Lower leg skin (tissue), 4 donors: Measurements from ENCODE around the gene CD302. TPM values are rescaled to one million over a fixed set of nuclear protein-coding genes. Genes with fewer than 3 reads are reported as not detected.
A peak's percentile ranks its signal among the peaks of the same experiment; 100 is the strongest.

ENCODE experiments used
- DNase-seq, 2 donors: peaks; one replicate each; pipeline ENCODE4 v3.0.0-alpha.2; 2019; ENCODE audit warnings: low spot score in 2 of 2
- H3K4me3 ChIP-seq: fragments of 200-600 bp; sonication (generic); 2 replicates; pipeline ENCODE4 v1.5.1; 2017; ENCODE audit warnings: mild to moderate bottlenecking, low read depth; ENCODE audit not compliant: poor library complexity, severe bottlenecking
- POLR2A ChIP-seq, 2 donors: fragments of 450-650 bp; IDR thresholded peaks; one replicate each; pipeline ENCODE4 v1.6.1; 2016 to 2017; ENCODE audit warnings: antibody characterized with exemption in 2 of 2, mild to moderate bottlenecking in 1 of 2, moderate library complexity in 1 of 2
- WGBS, 2 donors: methylation state at CpG; one replicate each; pipeline ENCODE4 v1.1.5; 2018; 5-methylcytosine and 5-hydroxymethylcytosine counted together
- intact Hi-C: fragments of 100-400 bp; cut with DNase I; formaldehyde crosslinking; loops from one replicate; pipeline ENCODE4 v1.15.0; 2023; ENCODE audit warnings: low total_unique reads
- total RNA-seq, 4 donors: library from RNA; depleted of rRNA; stranded (reverse); fragments of >200 nt; gene quantifications; one replicate each; pipeline ENCODE4 v1.1.0, GENCODE V29; 2016
- TF ChIP-seq, protein P1 (sequence below), 3 donors: fragments of 450-650 bp; IDR thresholded peaks; one replicate each; pipeline ENCODE4 v1.5.1; 2016; ENCODE audit warnings: antibody characterized with exemption in 3 of 3, mild to moderate bottlenecking in 3 of 3, moderate library complexity in 2 of 3

Gene CD302, protein sequence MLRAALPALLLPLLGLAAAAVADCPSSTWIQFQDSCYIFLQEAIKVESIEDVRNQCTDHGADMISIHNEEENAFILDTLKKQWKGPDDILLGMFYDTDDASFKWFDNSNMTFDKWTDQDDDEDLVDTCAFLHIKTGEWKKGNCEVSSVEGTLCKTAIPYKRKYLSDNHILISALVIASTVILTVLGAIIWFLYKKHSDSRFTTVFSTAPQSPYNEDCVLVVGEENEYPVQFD
- total RNA-seq = 10 to 100 TPM; 10.2 to 24.8 (median 18.8) TPM

DNA sequence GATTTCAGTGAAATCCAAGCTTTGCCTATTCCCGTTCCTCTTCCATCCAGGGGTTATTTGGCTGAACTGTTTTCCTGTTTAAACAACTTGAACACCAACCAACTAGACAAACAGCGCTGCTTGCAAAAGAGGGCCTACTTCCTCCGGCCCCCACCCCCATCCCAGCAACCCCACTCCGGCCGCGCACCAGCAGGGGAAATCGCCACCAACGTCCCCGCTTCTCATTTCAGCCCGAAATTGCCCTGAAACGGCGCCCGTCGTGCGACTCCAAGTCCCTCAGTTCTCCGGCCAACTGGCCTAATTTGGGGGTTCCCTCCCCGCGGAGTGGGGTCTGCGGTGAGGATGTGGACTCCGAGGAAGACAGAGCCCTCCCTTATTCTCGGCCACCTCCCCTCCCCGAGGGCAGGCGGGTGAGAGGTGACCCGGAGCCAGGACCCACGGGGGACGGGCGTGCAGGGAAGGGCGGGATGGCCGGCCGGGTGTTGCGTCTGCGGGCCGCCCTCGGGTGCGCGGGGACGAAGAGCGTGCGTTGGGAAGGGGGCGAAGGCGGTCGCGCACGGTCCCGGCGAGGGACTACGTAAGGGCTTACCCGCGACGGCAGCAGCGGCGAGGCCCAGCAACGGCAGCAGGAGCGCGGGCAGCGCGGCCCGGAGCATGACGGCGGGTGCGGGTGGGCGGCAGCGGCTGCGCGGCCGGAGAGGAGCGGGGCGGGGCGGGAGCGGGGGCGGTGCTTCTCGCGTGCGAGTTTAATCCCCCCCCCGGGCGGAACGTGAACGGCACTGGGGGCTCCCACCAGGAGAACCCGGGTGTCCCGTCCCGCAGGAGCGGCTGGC is at the start of gene CD302:
TSS of gene CD302 (minus strand) at position 666 of the 833 bp plus-strand sequence. CDS start at position 656, 10 bp downstream.
- intact Hi-C loops = no loop called here

DNA sequence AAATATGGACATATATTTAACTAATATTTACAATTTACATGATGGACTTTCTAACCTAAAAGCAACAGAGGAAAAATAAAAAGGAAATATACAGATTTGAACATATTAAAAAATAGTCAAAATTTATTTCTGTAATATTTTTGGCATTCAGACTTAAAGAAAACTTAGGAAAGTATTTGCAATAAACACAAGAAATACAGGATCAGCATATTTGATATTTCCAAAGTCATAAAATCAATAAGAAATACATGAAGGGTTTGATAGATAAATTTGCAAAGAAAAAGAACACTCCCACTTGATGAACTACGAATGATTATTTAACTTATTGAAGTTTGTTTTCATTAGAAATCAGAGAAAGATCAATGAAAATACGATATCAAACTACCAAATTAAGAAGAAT is 48.6 kb upstream of the CD302 start:
- no peak overlapping the region for H3K4me3 ChIP-seq
- intact Hi-C loops = no loop called here
- DNase-seq = no peak
- 49 to 68% methylated on average over 2 of the region's 2 CpGs for WGBS, 2 donors
- TF ChIP-seq POLR2A (IDR thresholded peaks at IDR 0.05) = no peak
- TF ChIP-seq, protein P1, sequence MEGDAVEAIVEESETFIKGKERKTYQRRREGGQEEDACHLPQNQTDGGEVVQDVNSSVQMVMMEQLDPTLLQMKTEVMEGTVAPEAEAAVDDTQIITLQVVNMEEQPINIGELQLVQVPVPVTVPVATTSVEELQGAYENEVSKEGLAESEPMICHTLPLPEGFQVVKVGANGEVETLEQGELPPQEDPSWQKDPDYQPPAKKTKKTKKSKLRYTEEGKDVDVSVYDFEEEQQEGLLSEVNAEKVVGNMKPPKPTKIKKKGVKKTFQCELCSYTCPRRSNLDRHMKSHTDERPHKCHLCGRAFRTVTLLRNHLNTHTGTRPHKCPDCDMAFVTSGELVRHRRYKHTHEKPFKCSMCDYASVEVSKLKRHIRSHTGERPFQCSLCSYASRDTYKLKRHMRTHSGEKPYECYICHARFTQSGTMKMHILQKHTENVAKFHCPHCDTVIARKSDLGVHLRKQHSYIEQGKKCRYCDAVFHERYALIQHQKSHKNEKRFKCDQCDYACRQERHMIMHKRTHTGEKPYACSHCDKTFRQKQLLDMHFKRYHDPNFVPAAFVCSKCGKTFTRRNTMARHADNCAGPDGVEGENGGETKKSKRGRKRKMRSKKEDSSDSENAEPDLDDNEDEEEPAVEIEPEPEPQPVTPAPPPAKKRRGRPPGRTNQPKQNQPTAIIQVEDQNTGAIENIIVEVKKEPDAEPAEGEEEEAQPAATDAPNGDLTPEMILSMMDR (IDR thresholded peaks at IDR 0.05) = no peak

More for the DNA sequence above, at the start of gene CD302:
- DNase-seq = peak; percentile 40 to 94
- 1 to 2% methylated on average over 28 to 64 of the region's 82 CpGs for WGBS, 2 donors
- H3K4me3 ChIP-seq = peak within 1 kb of the TSS; percentile 92
- TF ChIP-seq, protein P1 (IDR thresholded peaks at IDR 0.05) = no peak
- no peak for TF ChIP-seq POLR2A (IDR thresholded peaks at IDR 0.05)

DNA sequence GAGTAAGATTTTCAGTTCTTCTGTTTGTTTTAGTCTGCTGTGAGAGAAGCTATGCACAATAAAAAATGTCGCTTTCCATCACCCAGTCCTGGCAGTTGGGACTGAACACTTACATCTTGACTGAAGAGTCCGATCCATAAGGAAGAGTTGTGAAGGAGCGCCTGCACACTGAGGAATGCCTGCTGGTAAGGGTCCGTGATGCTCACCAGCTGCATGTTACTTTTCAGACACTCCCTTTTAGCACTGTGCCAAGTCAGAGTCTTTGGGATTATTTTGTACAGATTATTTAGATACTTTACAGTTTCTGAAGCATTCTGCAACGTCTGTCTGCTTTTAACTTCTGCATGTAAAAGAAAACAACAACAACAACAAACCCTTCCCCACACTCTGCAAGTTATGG is 42.6 kb upstream of the CD302 start:
- H3K4me3 ChIP-seq = no peak overlapping the region

DNA sequence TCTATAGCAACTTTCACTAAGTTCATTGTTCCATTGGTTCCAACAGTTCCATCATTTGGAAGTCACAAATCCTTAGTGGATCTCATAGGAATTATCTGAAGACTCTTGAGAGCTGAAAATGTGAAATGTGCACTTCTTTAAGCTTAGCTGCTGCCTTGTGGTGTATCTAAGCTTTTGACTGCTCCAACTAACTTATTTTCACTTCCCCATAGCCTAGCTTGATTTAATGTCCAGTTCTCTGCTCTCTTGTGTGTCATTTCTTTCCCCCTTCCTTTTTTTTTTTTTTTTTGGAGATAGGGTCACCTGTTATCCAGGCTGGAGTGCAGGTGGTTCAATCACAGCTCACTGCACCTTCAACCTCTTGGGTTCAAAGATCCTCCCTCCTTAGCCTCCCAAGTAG is 34.9 kb upstream of the CD302 start:
- TF ChIP-seq, protein P1 (IDR thresholded peaks at IDR 0.05) = no peak
- no peak for TF ChIP-seq POLR2A (IDR thresholded peaks at IDR 0.05)
- intact Hi-C loops = no loop called here
- DNase-seq = no peak
- no peak overlapping the region for H3K4me3 ChIP-seq

More for the DNA sequence above, 42.6 kb upstream of the CD302 start:
- intact Hi-C loops = no loop called here
- 70 to 79% methylated on average over 5 of the region's 5 CpGs for WGBS, 2 donors
- DNase-seq = no peak
- no peak for TF ChIP-seq POLR2A (IDR thresholded peaks at IDR 0.05)
- TF ChIP-seq, protein P1 (IDR thresholded peaks at IDR 0.05) = no peak

DNA sequence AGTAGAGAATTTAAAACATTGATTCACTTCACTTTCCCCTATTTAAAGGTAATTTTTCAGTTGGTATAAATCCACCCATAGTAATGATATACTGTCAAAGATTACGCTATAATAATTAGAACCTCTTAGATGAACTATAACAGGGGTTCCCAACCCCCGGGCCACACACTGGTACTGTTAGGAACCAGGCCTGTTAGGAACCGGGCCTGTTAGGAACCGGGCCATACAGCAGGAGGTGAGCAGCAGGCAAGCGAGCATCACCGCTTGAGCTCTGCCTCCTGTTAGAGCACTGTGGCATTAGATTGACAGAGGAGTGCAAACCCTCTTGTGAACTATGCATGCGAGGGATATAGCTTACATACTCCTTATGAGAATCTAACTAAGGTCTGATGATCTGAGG is 34.0 kb upstream of the CD302 start:
- intact Hi-C loops = no loop called here
- TF ChIP-seq, protein P1 (IDR thresholded peaks at IDR 0.05) = no peak
- no peak for TF ChIP-seq POLR2A (IDR thresholded peaks at IDR 0.05)
- no peak for DNase-seq
- H3K4me3 ChIP-seq = no peak overlapping the region
- WGBS, 2 donors = 88 to 91% methylated on average over 7 of the region's 7 CpGs
